Frontal cortex (tissue), 4 donors: ENCODE data around the gene CAMK1D. TPM values are rescaled to one million over a fixed set of nuclear protein-coding genes. Genes with fewer than 3 reads are reported as not detected.

Experiments
- DNase-seq, 2 donors: peaks; one replicate each; pipeline ENCODE4 v3.0.0; 2012; ENCODE audit warnings: low spot score in 2 of 2
- FAIRE-seq: peaks from 2 replicates; lab custom pipeline; 2012; peaks lifted over from hg19 to GRCh38; lab: Jason Lieb, UNC
- small RNA-seq: library from RNA; depleted of rRNA; stranded (forward); fragments of <200 nt; gene quantifications from one replicate; pipeline ENCODE3, GENCODE V24; 2014
- total RNA-seq: library from RNA; depleted of rRNA; stranded (reverse); fragments of >200 nt; gene quantifications from one replicate; pipeline ENCODE4 v1.2.3, GENCODE V29; 2014
- donor health status: control.
- donor health status: control.
- donor health status: control.

CAMK1D gene
- total RNA-seq, 1 donor from 2014 or later = 19.2 TPM

GRCh38 chr10:12872577-12872976 lies 523.2 kb downstream of the CAMK1D start:
- no peak for DNase-seq
- FAIRE-seq = no peak

- FAIRE-seq = no peak
- no peak for DNase-seq
These were observed 523.8 kb downstream of the CAMK1D start for GRCh38 chr10:12873172-12873571.

- FAIRE-seq (no peak), DNase-seq (no peak)
These were observed 525.2 kb downstream of the CAMK1D start for GRCh38 chr10:12874501-12874900.

GRCh38 chr10:12875100-12875499 lies 525.8 kb downstream of the CAMK1D start:
- FAIRE-seq (no peak), DNase-seq (no peak)

- no peak for FAIRE-seq
- no peak for DNase-seq
These were observed 526.9 kb downstream of the CAMK1D start for GRCh38 chr10:12876266-12876665.

- no peak for FAIRE-seq
- no peak for DNase-seq
These were observed 527.8 kb downstream of the CAMK1D start for GRCh38 chr10:12877150-12877549.

GRCh38 chr10:12880423-12880822 lies 531.1 kb downstream of the CAMK1D start:
- DNase-seq (no peak), FAIRE-seq (no peak)

- DNase-seq = no peak
- FAIRE-seq = no peak
These were observed 535.5 kb downstream of the CAMK1D start for GRCh38 chr10:12884851-12885250.

Small RNA genes within 50 kb of the gene (small RNA-seq; reads per million reads assigned to genes)
- gene MIR4480 (not detected), gene MIR548Q (not detected), gene RF00279 (not detected), gene RN7SL198P (not detected), gene RNU6ATAC39P (not detected)

Other genes with a start within 250 kb of the CAMK1D start
- gene SEC61A2, start 219.9 kb upstream of the CAMK1D start, total RNA-seq = 45.7 TPM
- 14.3 TPM for gene NUDT5, start 153.7 kb upstream of the CAMK1D start, total RNA-seq
- gene CDC123, start 153.4 kb upstream of the CAMK1D start, total RNA-seq = 146 TPM